Right cardiac atrium (tissue), 5 donors: ENCODE results near the gene TUBA8. TPM values are rescaled to one million over a fixed set of nuclear protein-coding genes. Genes with fewer than 3 reads are reported as not detected.
"Not testable (repeated sequence)": the region's sequence is repeated elsewhere in the genome, so short reads cannot be mapped to it uniquely, and the experiment has no call there.

ENCODE experiments used
- ATAC-seq, 2 donors: fragments of 200-7000 bp; cut with Tn5 transposase; one replicate each; pipeline versions ENCODE4 v1.8.0 to v1.9.1; 2020; ENCODE audit warnings: moderate library complexity in 2 of 2, mild to moderate bottlenecking in 1 of 2
- DNase-seq, 3 donors: peaks; one replicate each; pipeline ENCODE4 v3.0.0-alpha.2; 2020
- H3K27ac ChIP-seq: one replicate; pipeline ENCODE4 v1.5.1; 2013; ENCODE audit warnings: mild to moderate bottlenecking, low read length, control low read depth, moderate library complexity
- H3K27me3 ChIP-seq: one replicate; pipeline ENCODE4 v1.6.1; 2013; ENCODE audit not compliant: control insufficient read depth, insufficient read depth
- H3K4me1 ChIP-seq: one replicate; pipeline ENCODE4 v1.6.1; 2013; ENCODE audit warnings: low read length; ENCODE audit not compliant: control insufficient read depth, insufficient read depth
- H3K4me3 ChIP-seq: one replicate; pipeline ENCODE4 v1.5.1; 2013; ENCODE audit warnings: low read length, control low read depth
- H3K9me3 ChIP-seq: one replicate; pipeline ENCODE4 v1.6.1; 2013; ENCODE audit warnings: low read length; ENCODE audit not compliant: control insufficient read depth
- WGBS: extraction: QIAGEN DNeasy Blood & Tissue Kit; methylation state at CpG from one replicate; pipeline ENCODE4 v1.1.7; 2013; 5-methylcytosine and 5-hydroxymethylcytosine counted together
- intact Hi-C, 4 donors: fragments of 100-400 bp; cut with DNase I; formaldehyde crosslinking; loops; one replicate each; pipeline versions ENCODE4 v1.11.0 to v1.14.0; 2022 to 2023
- polyA plus RNA-seq: library from polyadenylated mRNA; stranded (reverse); fragments of 200-250 nt; gene quantifications from one replicate; pipeline ENCODE4 v1.2.3, GENCODE V29; 2013
- total RNA-seq, 4 donors: library from RNA; stranded (reverse); fragmentation: NEBNext Ultra II Directional; extraction: Animal tissue kit (Norgen Biotek cat#: 25700); gene quantifications; one replicate each; pipeline ENCODE4 v1.2.1, GENCODE V29; 2021
- donor health status: healthy with polysubstance abuse.
- donor health status: DM: no; HTN: yes; CAD: no.
- donor health status: DM: no; HTN: no; CAD: no.
- donor health status: DM: no; HTN: yes; CAD: no; lungs with severe emphysema.
- donor health status: DM: yes; HTN: yes; CAD: no.

The TUBA8 gene
- total and polyA plus RNA-seq, 5 donors: 64.7 to 307 (median 123) TPM

DNA sequence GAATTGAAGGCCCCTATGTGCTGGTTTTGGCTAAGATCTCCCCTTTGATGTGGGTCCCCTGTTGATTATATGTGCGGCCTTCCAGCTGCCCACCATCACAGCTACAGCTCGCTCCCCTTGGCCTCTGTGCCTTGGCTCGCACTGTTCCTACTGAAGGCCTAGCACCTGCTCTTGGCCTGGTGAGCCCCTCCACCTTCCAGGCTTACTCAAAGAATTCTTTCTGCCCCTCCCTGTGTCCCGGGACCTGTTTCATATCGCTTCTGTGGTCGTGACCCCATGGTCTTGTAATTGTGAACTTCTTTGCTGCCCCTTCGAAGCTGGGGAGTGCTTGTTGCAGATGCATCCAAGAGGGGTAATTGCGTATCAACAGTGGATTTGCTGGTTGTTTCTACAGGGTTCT, 20.3 kb upstream of the TUBA8 start:
- Histone ChIP-seq H3K4me1 (peaks cover 2% of the 10 kb centered on the region), H3K4me3 (no peak overlapping the region), H3K27ac (no peak overlapping the region), H3K9me3 (no peaks in the 10 kb centered on the region), H3K27me3 (no peaks in the 10 kb centered on the region)
- 94% methylated on average over 8 of the region's 8 CpGs for WGBS
- ATAC-seq: no peak
- intact Hi-C loops: no loop called here
- DNase-seq: no peak

- peak overlapping the region; percentile 14 for H3K4me3 ChIP-seq
- intact Hi-C loops: no loop called here
- peaks cover 2% of the 10 kb centered on the region for H3K4me1 ChIP-seq
- peak overlapping the region; percentile 75 for H3K27ac ChIP-seq
- no peaks in the 10 kb centered on the region for H3K9me3 ChIP-seq
- peak in 1 of 2 donors; percentile 17 for ATAC-seq
- DNase-seq: no peak
- no peaks in the 10 kb centered on the region for H3K27me3 ChIP-seq
- 61% methylated on average over 7 of the region's 7 CpGs for WGBS
Observed at GRCh38 chr22:18091478-18091877, 19.1 kb upstream of the TUBA8 start.

DNA sequence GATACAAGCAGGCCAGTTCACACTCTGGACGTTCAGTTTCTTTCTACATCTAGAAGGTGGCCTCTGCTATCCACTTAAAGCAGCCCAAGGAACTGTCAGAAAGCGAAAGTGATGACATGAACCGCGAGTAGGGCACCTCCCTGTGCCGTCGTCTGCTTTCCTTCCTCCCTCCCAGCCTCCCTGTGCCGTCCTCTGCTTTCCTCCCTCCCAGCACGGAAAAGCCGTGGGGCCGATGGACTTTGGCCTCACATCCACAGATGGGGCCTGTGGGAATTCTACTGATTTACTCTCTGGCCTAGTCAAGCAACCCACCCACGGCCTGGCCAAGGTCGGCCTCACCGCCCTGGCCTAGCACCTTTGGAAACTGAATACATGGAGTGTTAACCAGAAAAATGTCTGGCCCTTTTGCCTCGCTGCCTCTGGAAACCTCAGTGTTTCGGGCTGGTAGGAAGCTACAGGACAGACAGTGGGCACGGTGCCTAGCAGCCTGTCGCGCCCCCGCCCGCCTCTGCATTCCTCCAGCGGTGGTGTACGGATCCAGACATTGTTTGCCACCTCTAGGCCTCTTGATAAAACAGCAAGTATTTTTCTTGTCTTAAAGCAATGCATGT, 18.6 kb upstream of the TUBA8 start:
- peak overlapping the region; percentile 75 for H3K27ac ChIP-seq
- 11% methylated on average over 22 of the region's 22 CpGs for WGBS
- H3K9me3 ChIP-seq: no peaks in the 10 kb centered on the region
- no peaks in the 10 kb centered on the region for H3K27me3 ChIP-seq
- peak overlapping the region; percentile 14 for H3K4me3 ChIP-seq
- peak; percentile 79 to 92 (median 91) for DNase-seq
- H3K4me1 ChIP-seq: peaks cover 2% of the 10 kb centered on the region
- intact Hi-C loops: no loop called here
- peak; percentile 88 for ATAC-seq

DNA sequence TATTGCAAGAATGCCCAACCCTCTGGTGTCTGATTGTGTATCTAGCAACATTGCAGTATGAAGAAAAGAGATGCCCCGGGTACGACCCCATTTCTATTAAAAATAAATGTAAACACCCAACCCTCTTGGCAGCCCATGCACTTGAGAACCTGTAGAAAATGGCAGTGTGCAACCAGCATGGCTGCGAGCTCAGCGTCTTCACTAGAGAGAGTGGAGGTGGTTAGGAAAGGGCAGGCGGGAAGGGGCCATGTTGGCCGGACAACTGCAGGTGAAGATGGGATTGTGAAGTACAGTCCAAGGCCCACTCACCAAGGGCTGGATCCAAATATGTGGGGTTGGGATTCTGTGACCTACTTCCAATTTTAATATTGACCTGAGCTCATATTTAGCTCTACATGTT, 16.9 kb upstream of the TUBA8 start:
- intact Hi-C loops: no loop called here
- no peak overlapping the region for H3K27ac ChIP-seq
- 94% methylated on average over 6 of the region's 6 CpGs for WGBS

DNA sequence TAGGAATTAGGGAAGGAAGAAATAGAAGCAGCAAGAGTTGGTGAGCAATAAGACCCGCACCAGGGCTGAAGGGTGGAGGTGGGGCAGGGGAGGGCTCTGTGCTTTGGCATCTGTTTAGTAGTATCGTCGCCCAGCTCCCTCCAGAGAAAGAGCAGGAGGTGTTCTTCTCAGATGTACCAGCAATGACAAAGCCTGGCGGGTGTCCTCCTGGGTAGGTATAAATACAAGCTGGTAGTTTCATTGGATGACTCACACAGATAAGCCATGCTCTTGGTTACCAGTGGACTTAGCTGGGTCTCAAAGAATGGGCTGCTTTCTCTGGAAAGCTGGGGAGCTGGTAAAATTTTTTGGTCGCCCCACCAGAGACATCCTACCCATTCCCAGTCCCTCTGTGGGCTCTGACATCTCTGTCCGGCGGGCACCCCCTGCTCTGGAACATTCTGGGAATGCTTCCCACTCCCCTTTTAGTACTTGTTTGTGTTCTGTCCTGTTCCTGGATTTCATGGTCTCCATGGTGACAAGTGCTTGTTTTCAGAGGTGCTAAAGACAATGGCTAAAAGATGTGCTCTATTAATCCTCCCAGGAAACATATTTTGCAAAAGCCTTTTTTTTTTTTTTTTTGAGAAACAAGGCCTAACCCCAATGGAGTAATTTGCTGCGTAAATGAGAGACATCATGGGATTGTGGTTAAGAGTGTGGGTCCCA, 15.4 kb upstream of the TUBA8 start:
- intact Hi-C loops: no loop called here
- no peaks in the 10 kb centered on the region for H3K9me3 ChIP-seq
- DNase-seq (no peak), ATAC-seq (peak; percentile 10 to 22)
- peaks cover 2% of the 10 kb centered on the region for H3K4me1 ChIP-seq
- H3K27me3 ChIP-seq: no peaks in the 10 kb centered on the region
- H3K27ac ChIP-seq: no peak overlapping the region
- no peak overlapping the region for H3K4me3 ChIP-seq
- WGBS: 80% methylated on average over 8 of the region's 8 CpGs

More for the DNA sequence above, 16.9 kb upstream of the TUBA8 start:
- H3K4me3 ChIP-seq: no peak overlapping the region
- ATAC-seq (no peak), DNase-seq (no peak)
- no peaks in the 10 kb centered on the region for H3K27me3 ChIP-seq
- peaks cover 2% of the 10 kb centered on the region for H3K4me1 ChIP-seq
- H3K9me3 ChIP-seq: no peaks in the 10 kb centered on the region

DNA sequence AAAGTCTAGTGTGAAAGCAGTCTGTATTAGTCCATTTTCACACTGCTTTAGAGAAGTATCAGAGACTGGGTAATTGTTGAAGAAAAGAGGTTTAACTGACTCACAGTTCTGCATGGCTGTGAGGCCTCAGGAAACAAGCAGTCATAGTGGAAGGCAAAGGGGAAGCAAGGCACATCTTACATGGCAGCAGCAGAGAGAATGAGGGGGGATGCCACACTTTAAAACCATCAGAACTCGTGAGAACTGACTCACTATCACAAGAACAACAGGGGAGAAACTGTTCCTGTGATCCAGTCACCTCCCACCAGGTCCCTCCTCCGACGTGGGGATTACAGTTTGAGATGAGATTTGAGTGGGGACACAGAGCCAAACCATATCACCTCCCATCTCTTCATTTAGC, 13.8 kb upstream of the TUBA8 start:
- no peak for DNase-seq
- H3K27ac ChIP-seq: no peak overlapping the region
- H3K27me3 ChIP-seq: no peaks in the 10 kb centered on the region
- intact Hi-C loops: no loop called here
- H3K4me3 ChIP-seq: no peak overlapping the region
- no peak for ATAC-seq
- 93% methylated on average over 3 of the region's 3 CpGs for WGBS
- H3K9me3 ChIP-seq: no peaks in the 10 kb centered on the region
- H3K4me1 ChIP-seq: peaks cover 2% of the 10 kb centered on the region

GRCh38 chr22:18100781-18101180, 9.8 kb upstream of the TUBA8 start:
- no peaks in the 10 kb centered on the region for H3K4me1 ChIP-seq
- DNase-seq (no peak), ATAC-seq (no peak)
- no peak overlapping the region for H3K4me3 ChIP-seq
- H3K9me3 ChIP-seq: no peaks in the 10 kb centered on the region
- no peak overlapping the region for H3K27ac ChIP-seq
- WGBS: 93% methylated on average over 3 of the region's 3 CpGs
- intact Hi-C loops: no loop called here
- no peaks in the 10 kb centered on the region for H3K27me3 ChIP-seq

DNA sequence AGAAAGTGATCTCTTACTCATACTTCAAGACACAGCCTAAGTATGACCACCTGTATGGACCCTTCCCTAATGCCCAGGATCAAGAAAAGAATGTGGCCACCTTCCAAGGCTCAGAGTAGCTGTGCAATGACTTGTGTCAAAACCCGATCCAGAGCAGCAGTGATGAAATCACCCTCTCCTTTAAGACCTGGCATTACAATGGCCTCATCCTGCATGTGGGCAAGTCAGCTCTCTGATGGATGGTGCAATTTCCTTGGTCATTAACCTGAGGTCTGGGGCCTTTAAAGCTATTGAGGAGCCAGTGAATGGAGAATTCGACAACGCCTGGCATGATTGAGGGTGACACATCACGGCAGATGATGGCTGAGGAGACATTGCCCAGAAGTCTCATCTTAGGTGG, 9.1 kb upstream of the TUBA8 start:
- no peaks in the 10 kb centered on the region for H3K27me3 ChIP-seq
- no peak for DNase-seq
- WGBS: 90% methylated on average over 4 of the region's 4 CpGs
- H3K4me1 ChIP-seq: no peaks in the 10 kb centered on the region
- no peak overlapping the region for H3K4me3 ChIP-seq
- no peak for ATAC-seq
- H3K9me3 ChIP-seq: no peaks in the 10 kb centered on the region
- intact Hi-C loops: no loop called here
- no peak overlapping the region for H3K27ac ChIP-seq

- intact Hi-C loops: no loop called here
Observed at GRCh38 chr22:18103527-18104269, 6.9 kb upstream of the TUBA8 start.

DNA sequence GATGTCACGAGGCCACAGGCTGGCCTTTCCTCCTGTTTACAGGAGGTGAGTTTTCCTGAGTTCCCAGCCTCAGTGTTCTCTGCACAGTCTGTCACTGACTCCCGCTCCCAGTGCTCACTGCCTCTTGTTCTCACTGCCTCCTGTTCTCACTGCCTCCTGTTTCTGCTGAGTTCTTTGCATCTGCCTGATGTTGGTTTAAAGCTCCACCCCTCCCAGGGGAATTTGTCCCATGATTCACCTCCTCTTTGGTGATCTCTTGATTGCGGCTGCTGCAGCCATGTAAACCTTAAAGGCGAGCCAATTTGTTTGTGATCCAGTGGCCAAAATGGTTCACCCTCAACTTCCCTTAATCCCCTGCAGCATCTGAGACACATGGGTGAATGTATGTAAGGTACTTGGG, 6.0 kb upstream of the TUBA8 start:
- DNase-seq (no peak), ATAC-seq (peak in 1 of 2 donors; percentile 36)
- no peaks in the 10 kb centered on the region for H3K9me3 ChIP-seq
- intact Hi-C loops: no loop called here
- no peaks in the 10 kb centered on the region for H3K27me3 ChIP-seq
- H3K4me3 ChIP-seq: no peak overlapping the region
- no peaks in the 10 kb centered on the region for H3K4me1 ChIP-seq
- 91% methylated on average over 4 of the region's 4 CpGs for WGBS
- no peak overlapping the region for H3K27ac ChIP-seq

More at GRCh38 chr22:18103527-18104269, 6.9 kb upstream of the TUBA8 start:
- no peaks in the 10 kb centered on the region for H3K4me1 ChIP-seq
- DNase-seq (peak in 1 of 3 donors; percentile 59), ATAC-seq (peak; percentile 47 to 69)
- 89% methylated on average over 14 of the region's 14 CpGs for WGBS
- H3K9me3 ChIP-seq: no peaks in the 10 kb centered on the region
- no peaks in the 10 kb centered on the region for H3K27me3 ChIP-seq
- H3K27ac ChIP-seq: no peak overlapping the region
- H3K4me3 ChIP-seq: no peak overlapping the region

- H3K4me1 ChIP-seq, DNase-seq, H3K4me3 ChIP-seq, ATAC-seq, H3K27ac ChIP-seq, intact Hi-C loops, H3K9me3 ChIP-seq, H3K27me3 ChIP-seq: not testable (repeated sequence)
- WGBS: 87% methylated on average over 6 of the region's 7 CpGs
Observed at GRCh38 chr22:18105981-18106380, 4.6 kb upstream of the TUBA8 start.
